ENCODE data around the gene ACACA. TPM values are rescaled to one million over a fixed set of nuclear protein-coding genes. Genes with fewer than 3 reads are reported as not detected.

ACACA gene
- total and polyA plus RNA-seq, 2 donors (not counting 3 experiments of a cell fraction or from before 2014, with no cell fraction given), result 55.3 to 124 TPM

GRCh38 chr17:37247825-37248224 lies 158.8 kb downstream of the ACACA start:
- Histone ChIP-seq H3K4me3 (replicated peaks in 1 of 3; ENCODE audit: insufficient read depth in 1 of 3, low read depth in 1 of 3, low read length in 3 of 3) (no peak overlapping the region), H3K9me3 (replicated peaks; ENCODE audit: control insufficient read depth, insufficient read depth, low read length) (no peaks in the 10 kb centered on the region), H3K9me1 (replicated peaks; ENCODE audit: control insufficient read depth, extremely low read depth, insufficient read depth, low read length) (no peaks in the 10 kb centered on the region), H3K9ac (replicated peaks; ENCODE audit: extremely low read depth, insufficient read depth, low read length) (no peak overlapping the region), H3K79me2 (ENCODE audit: control insufficient read depth, insufficient read depth, low read length) (no peaks in the 10 kb centered on the region), H3K36me3 (ENCODE audit: control insufficient read depth in 2 of 2, extremely low read depth in 1 of 2, insufficient read depth in 2 of 2, low read length in 2 of 2) (peaks cover 6 to 13% of the 10 kb centered on the region in 2 experiments), H3K4me2 (ENCODE audit: insufficient read depth, low read length) (no peak overlapping the region), H4K20me1 (replicated peaks; ENCODE audit: control insufficient read depth, extremely low read depth, insufficient read depth, low read length) (no peaks in the 10 kb centered on the region), H3K27ac (ENCODE audit: insufficient read depth, low read depth, low read length) (no peak overlapping the region), H3K4me1 (ENCODE audit: control insufficient read depth, extremely low read depth, insufficient read depth, low read length) (no peaks in the 10 kb centered on the region), H2AFZ (ENCODE audit: low read depth, low read length) (no peak overlapping the region), H3K27me3 (ENCODE audit: control insufficient read depth in 2 of 2, insufficient read depth in 2 of 2, low read length in 2 of 2) (no peaks in the 10 kb centered on the region)
- no peak for FAIRE-seq
- CTCF ChIA-PET, result interaction anchor here (1.3 to 1.7 kb wide), 2 partner anchors 8 to 125 kb away, joined by 4 to 5 read pairs; no protein-coding TSS in a partner anchor
- BruUV-seq (replicated peaks), result no TSS peak
- dilution Hi-C loops (cut with MboI; ENCODE audit: extremely low pct_ligation_motif_present, low sequenced_read_pairs), result no loop called here
- no peak for DNase-seq (ENCODE audit: low read depth, low spot score)
- intact Hi-C loops (cut with micrococcal nuclease), result no loop called here
- TF ChIP-seq FOS (IDR thresholded peaks at IDR 0.05; ENCODE audit: borderline replicate concordance, insufficient read depth, low read length), result no peak
- TF ChIP-seq, protein P1, sequence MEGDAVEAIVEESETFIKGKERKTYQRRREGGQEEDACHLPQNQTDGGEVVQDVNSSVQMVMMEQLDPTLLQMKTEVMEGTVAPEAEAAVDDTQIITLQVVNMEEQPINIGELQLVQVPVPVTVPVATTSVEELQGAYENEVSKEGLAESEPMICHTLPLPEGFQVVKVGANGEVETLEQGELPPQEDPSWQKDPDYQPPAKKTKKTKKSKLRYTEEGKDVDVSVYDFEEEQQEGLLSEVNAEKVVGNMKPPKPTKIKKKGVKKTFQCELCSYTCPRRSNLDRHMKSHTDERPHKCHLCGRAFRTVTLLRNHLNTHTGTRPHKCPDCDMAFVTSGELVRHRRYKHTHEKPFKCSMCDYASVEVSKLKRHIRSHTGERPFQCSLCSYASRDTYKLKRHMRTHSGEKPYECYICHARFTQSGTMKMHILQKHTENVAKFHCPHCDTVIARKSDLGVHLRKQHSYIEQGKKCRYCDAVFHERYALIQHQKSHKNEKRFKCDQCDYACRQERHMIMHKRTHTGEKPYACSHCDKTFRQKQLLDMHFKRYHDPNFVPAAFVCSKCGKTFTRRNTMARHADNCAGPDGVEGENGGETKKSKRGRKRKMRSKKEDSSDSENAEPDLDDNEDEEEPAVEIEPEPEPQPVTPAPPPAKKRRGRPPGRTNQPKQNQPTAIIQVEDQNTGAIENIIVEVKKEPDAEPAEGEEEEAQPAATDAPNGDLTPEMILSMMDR (IDR thresholded peaks at IDR 0.05; ENCODE audit: extremely low read depth in 1 of 2, insufficient read depth in 1 of 2, low read depth in 1 of 2, low read length in 2 of 2), result no peak
- no peak for TF ChIP-seq MYC (IDR thresholded peaks at IDR 0.05; ENCODE audit: low read depth, low read length)
- TF ChIP-seq, protein P2, sequence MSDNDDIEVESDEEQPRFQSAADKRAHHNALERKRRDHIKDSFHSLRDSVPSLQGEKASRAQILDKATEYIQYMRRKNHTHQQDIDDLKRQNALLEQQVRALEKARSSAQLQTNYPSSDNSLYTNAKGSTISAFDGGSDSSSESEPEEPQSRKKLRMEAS (IDR thresholded peaks at IDR 0.05; ENCODE audit: insufficient read depth, insufficient read length), result no peak
- TF ChIP-seq POLR2AphosphoS5 (IDR thresholded peaks at IDR 0.05; ENCODE audit: insufficient read depth, low read depth, low read length), result no peak
- no peak for TF ChIP-seq JUN (IDR thresholded peaks at IDR 0.05; ENCODE audit: borderline replicate concordance, insufficient read depth, insufficient read length, low read depth)
- TF ChIP-seq GATA2 (IDR thresholded peaks at IDR 0.05; ENCODE audit: insufficient read depth, insufficient read length, low read depth, low read length), result no peak
- TF ChIP-seq POLR2A (IDR thresholded peaks at IDR 0.05; ENCODE audit: low read depth, low read length), result no peak
- TF ChIP-seq EZH2 (IDR thresholded peaks at IDR 0.05; ENCODE audit: borderline replicate concordance, low read depth, low read length, severe bottlenecking), result no peak
- POLR2A ChIA-PET, result no interaction called here

All from endothelial cell of umbilical vein (primary cell).